Measurements from ENCODE around the gene ADGRA3. TPM values are rescaled to one million over a fixed set of nuclear protein-coding genes. Genes with fewer than 3 reads are reported as not detected.

Gene ADGRA3
- total RNA-seq, 3 donors from 2014 or later = 34.6 to 74.8 (median 45.9) TPM

- H3K36me3 ChIP-seq = no peaks in the 10 kb centered on the region
- H3K4me1 ChIP-seq = no peaks in the 10 kb centered on the region
- no peak overlapping the region for H3K4me3 ChIP-seq
- H3K9me3 ChIP-seq = peaks cover 10 to 20% of the 10 kb centered on the region in 2 donors
- DNase-seq (ENCODE audit: low spot score in 2 of 2) = no peak
- no peak overlapping the region for H3K27ac ChIP-seq
- intact Hi-C loops (cut with DNase I; ENCODE audit: low total_unique reads) = no loop called here
- no peak for TF ChIP-seq POLR2AphosphoS5 (IDR thresholded peaks at IDR 0.05)
- no peak for TF ChIP-seq POLR2A (IDR thresholded peaks at IDR 0.05)
- TF ChIP-seq CTCF (IDR thresholded peaks at IDR 0.05) = no peak
- no peaks in the 10 kb centered on the region for H3K27me3 ChIP-seq
Measured at GRCh38 chr4:22534374-22534773, 18.5 kb upstream of the ADGRA3 start.

GRCh38 chr4:22532896-22533295, 17.0 kb upstream of the ADGRA3 start:
- intact Hi-C loops (cut with DNase I; ENCODE audit: low total_unique reads) = no loop called here
- H3K27ac ChIP-seq = no peak overlapping the region
- TF ChIP-seq POLR2AphosphoS5 (IDR thresholded peaks at IDR 0.05) (no peak), CTCF (IDR thresholded peaks at IDR 0.05) (no peak), POLR2A (IDR thresholded peaks at IDR 0.05) (no peak)
- H3K4me3 ChIP-seq = no peak overlapping the region
- no peaks in the 10 kb centered on the region for H3K27me3 ChIP-seq
- no peak for DNase-seq (ENCODE audit: low spot score in 2 of 2)
- no peaks in the 10 kb centered on the region for H3K4me1 ChIP-seq
- H3K36me3 ChIP-seq = no peaks in the 10 kb centered on the region
- peaks cover 10 to 20% of the 10 kb centered on the region in 2 donors for H3K9me3 ChIP-seq

- intact Hi-C loops (cut with DNase I; ENCODE audit: low total_unique reads) = no loop called here
- Histone ChIP-seq H3K9me3 (peaks cover 10 to 20% of the 10 kb centered on the region in 2 donors), H3K36me3 (no peaks in the 10 kb centered on the region), H3K27me3 (no peaks in the 10 kb centered on the region), H3K4me1 (no peaks in the 10 kb centered on the region), H3K4me3 (no peak overlapping the region), H3K27ac (no peak overlapping the region)
- DNase-seq (ENCODE audit: low spot score in 2 of 2) = no peak
- TF ChIP-seq CTCF (IDR thresholded peaks at IDR 0.05) (no peak), POLR2AphosphoS5 (IDR thresholded peaks at IDR 0.05) (no peak), POLR2A (IDR thresholded peaks at IDR 0.05) (no peak)
Measured at GRCh38 chr4:22532117-22532516, 16.3 kb upstream of the ADGRA3 start.

- Histone ChIP-seq H3K4me1 (no peaks in the 10 kb centered on the region), H3K4me3 (no peak overlapping the region), H3K36me3 (no peaks in the 10 kb centered on the region), H3K27me3 (no peaks in the 10 kb centered on the region), H3K27ac (no peak overlapping the region), H3K9me3 (peaks cover 10 to 20% of the 10 kb centered on the region in 2 donors)
- no peak for DNase-seq (ENCODE audit: low spot score in 2 of 2)
- TF ChIP-seq POLR2A (IDR thresholded peaks at IDR 0.05) (no peak), CTCF (IDR thresholded peaks at IDR 0.05) (no peak), POLR2AphosphoS5 (IDR thresholded peaks at IDR 0.05) (no peak)
- intact Hi-C loops (cut with DNase I; ENCODE audit: low total_unique reads) = no loop called here
Measured at GRCh38 chr4:22531311-22532019, 15.6 kb upstream of the ADGRA3 start.

GRCh38 chr4:22524895-22525294, 9.0 kb upstream of the ADGRA3 start:
- no peak for TF ChIP-seq POLR2A (IDR thresholded peaks at IDR 0.05)
- no peak for TF ChIP-seq POLR2AphosphoS5 (IDR thresholded peaks at IDR 0.05)
- H3K4me1 ChIP-seq = no peaks in the 10 kb centered on the region
- H3K9me3 ChIP-seq = no peaks in the 10 kb centered on the region
- no peak overlapping the region for H3K4me3 ChIP-seq
- intact Hi-C loops (cut with DNase I; ENCODE audit: low total_unique reads) = no loop called here
- H3K27ac ChIP-seq = no peak overlapping the region
- no peaks in the 10 kb centered on the region for H3K36me3 ChIP-seq
- no peak for DNase-seq (ENCODE audit: low spot score in 2 of 2)
- H3K27me3 ChIP-seq = no peaks in the 10 kb centered on the region
